Brain microvascular endothelial cell (primary cell): Measurements from ENCODE around the gene COQ8A.

Source experiments
- DNase-seq: peaks from one replicate; pipeline ENCODE4 v3.0.0-alpha.2; 2020
- H3K27ac ChIP-seq: fragments of 250-450 bp; sonication (Bioruptor Pico); 2 replicates; pipeline ENCODE4 v1.5.1; 2020; ENCODE audit warnings: mild to moderate bottlenecking, moderate library complexity
- H3K27me3 ChIP-seq: fragments of 250-450 bp; sonication (Bioruptor Pico); replicated peaks from 2 replicates; pipeline ENCODE4 v1.5.1; 2020; ENCODE audit warnings: mild to moderate bottlenecking
- H3K36me3 ChIP-seq: fragments of 250-450 bp; sonication (Bioruptor Pico); replicated peaks from 2 replicates; pipeline ENCODE4 v1.5.1; 2020; ENCODE audit warnings: mild to moderate bottlenecking
- H3K4me3 ChIP-seq: 2 replicates; pipeline ENCODE4 v1.5.1; 2011; ENCODE audit warnings: low read depth, mild to moderate bottlenecking, control low read depth, low read length, moderate library complexity
- CTCF ChIP-seq: IDR thresholded peaks from 2 replicates; pipeline ENCODE4 v1.5.1; 2011; ENCODE audit warnings: low read depth, mild to moderate bottlenecking, moderate library complexity, low read length, control low read depth, inconsistent platforms; ENCODE audit errors: missing control alignments
- in situ Hi-C: cut with HindIII; loops from 2 replicates; pipeline ENCODE4 v1.10.0; 2017; ENCODE audit warnings: low sequenced_read_pairs, low pct_ligation_motif_present

Gene COQ8A

GRCh38 chr1:226965581-226966440 lies 25.7 kb downstream of the COQ8A start:
- no peak overlapping the region for H3K27ac ChIP-seq
- H3K27me3 ChIP-seq: no peaks in the 10 kb centered on the region
- in situ Hi-C loops: no loop called here
- TF ChIP-seq CTCF: no peak
- no peaks in the 10 kb centered on the region for H3K36me3 ChIP-seq
- no peak for DNase-seq
- H3K4me3 ChIP-seq: no peak overlapping the region

GRCh38 chr1:226966683-226967082 lies 26.6 kb downstream of the COQ8A start:
- DNase-seq: no peak
- in situ Hi-C loops: no loop called here

GRCh38 chr1:226967665-226968064 lies 27.6 kb downstream of the COQ8A start:
- DNase-seq: no peak
- no peak overlapping the region for H3K4me3 ChIP-seq
- TF ChIP-seq CTCF: no peak
- H3K36me3 ChIP-seq: no peaks in the 10 kb centered on the region
- in situ Hi-C loops: no loop called here
- H3K27me3 ChIP-seq: no peaks in the 10 kb centered on the region
- H3K27ac ChIP-seq: no peak overlapping the region

More at GRCh38 chr1:226966683-226967082, 26.6 kb downstream of the COQ8A start:
- Histone ChIP-seq H3K4me3 (no peak overlapping the region), H3K27ac (no peak overlapping the region), H3K27me3 (no peaks in the 10 kb centered on the region), H3K36me3 (no peaks in the 10 kb centered on the region)
- TF ChIP-seq CTCF: no peak

GRCh38 chr1:226971765-226972164 lies 31.7 kb downstream of the COQ8A start:
- Histone ChIP-seq H3K27me3 (no peaks in the 10 kb centered on the region), H3K36me3 (no peaks in the 10 kb centered on the region), H3K4me3 (no peak overlapping the region), H3K27ac (no peak overlapping the region)
- TF ChIP-seq CTCF: no peak
- DNase-seq: no peak
- in situ Hi-C loops: no loop called here

GRCh38 chr1:226972931-226973330 lies 32.8 kb downstream of the COQ8A start:
- Histone ChIP-seq H3K36me3 (no peaks in the 10 kb centered on the region), H3K27me3 (no peaks in the 10 kb centered on the region), H3K27ac (no peak overlapping the region), H3K4me3 (no peak overlapping the region)
- TF ChIP-seq CTCF: no peak
- in situ Hi-C loops: no loop called here
- no peak for DNase-seq
